HCT116 (cell line): ENCODE results near the gene UAP1L1. TPM values are rescaled to one million over a fixed set of nuclear protein-coding genes. Genes with fewer than 3 reads are reported as not detected.
A peak's percentile ranks its signal among the peaks of the same experiment; 100 is the strongest.

Source experiments
- ATAC-seq: fragments of 200-7000 bp; cut with Tn5 transposase; 2 replicates; pipeline ENCODE4 v1.9.1; 2020; ENCODE audit warnings: mild to moderate bottlenecking, moderate library complexity
- BruUV-seq: library from RNA; stranded (reverse); fragments of 400-500 nt; replicated peaks from 2 replicates; lab custom pipeline; 2021; lab: Mats Ljungman, UMichigan
- CTCF ChIA-PET: fragments of 300-600 bp; sonication (Branson Sonifier 250); formaldehyde crosslinking; loops from one replicate; lab custom pipeline; 2021; ENCODE audit warnings: antibody characterized with exemption; lab: Charles Lee
- POLR2A ChIA-PET: fragments of 300-600, 350-600 bp; sonication (Branson Sonifier 250); formaldehyde crosslinking; loops from one replicate; lab custom pipeline; 2021; ENCODE audit warnings: antibody characterized with exemption; lab: Charles Lee
- RAD21 ChIA-PET, 2 experiments: fragments of 300-600 bp; sonication (Branson Sonifier 250); formaldehyde crosslinking; loops; one replicate each; lab custom pipeline; 2023; ENCODE audit warnings: low total read pairs in 2 of 2; ENCODE audit not compliant: uncharacterized antibody in 2 of 2, unreplicated experiment in 2 of 2, low non-redundant PET in 1 of 2; lab: Charles Lee
- DNase-seq: peaks from one replicate; pipeline ENCODE4 v3.0.0-alpha.2; 2010; ENCODE audit warnings: low read depth, low spot score
- H2AFZ ChIP-seq: fragments of 200-600 bp; shearing (Covaris generic), sonication (generic); 2 replicates; pipeline ENCODE4 v1.6.1; 2017; ENCODE audit warnings: low read depth, mixed run types, mixed read lengths, antibody characterized with exemption, low read length; ENCODE audit not compliant: poor library complexity, severe bottlenecking
- H3K27ac ChIP-seq: 2 replicates; pipeline ENCODE4 v1.5.1; 2012; ENCODE audit warnings: low read depth, low read length
- H3K27me3 ChIP-seq: fragments of 200-600 bp; sonication (generic); 2 replicates; pipeline ENCODE4 v1.6.1; 2016; ENCODE audit warnings: mixed run types, low read length, mixed read lengths; ENCODE audit not compliant: insufficient read depth
- H3K36me3 ChIP-seq, 2 experiments: fragments of 200-500 bp in 1 of 2; fragments of 200-600 bp in 1 of 2; sonication (Bioruptor generic) in 1 of 2; sonication (generic) in 1 of 2; 2 replicates each; pipeline versions ENCODE4 v1.5.1 to v1.6.1; 2014 to 2016; ENCODE audit warnings: low read length in 2 of 2, inconsistent platforms in 1 of 2, mixed read lengths in 1 of 2, mixed run types in 1 of 2; ENCODE audit not compliant: insufficient read depth in 2 of 2, control insufficient read depth in 1 of 2
- H3K4me1 ChIP-seq, 2 experiments: fragments of 200-600 bp in 1 of 2; sonication (generic) in 1 of 2; 2 replicates each; pipeline versions ENCODE4 v1.5.1 to v1.6.1; 2012 to 2017; ENCODE audit warnings: low read length in 2 of 2, inconsistent platforms in 1 of 2, mild to moderate bottlenecking in 1 of 2, mixed read lengths in 1 of 2, mixed run types in 1 of 2, moderate library complexity in 1 of 2; ENCODE audit not compliant: insufficient read depth in 2 of 2, control insufficient read depth in 1 of 2
- H3K4me2 ChIP-seq: fragments of 200-600 bp; sonication (generic); 2 replicates; pipeline ENCODE4 v1.6.1; 2017; ENCODE audit warnings: mixed run types, low read length, mixed read lengths
- H3K4me3 ChIP-seq, 2 experiments: fragments of 200-600 bp in 1 of 2; sonication (generic) in 1 of 2; replicated peaks in 1 of 2; 2 replicates each; pipeline ENCODE4 v1.5.1; 2011 to 2016; ENCODE audit warnings: low read length in 2 of 2, control low read depth in 1 of 2, low read depth in 1 of 2, mild to moderate bottlenecking in 1 of 2, mixed read lengths in 1 of 2, mixed run types in 1 of 2
- H3K79me2 ChIP-seq: fragments of 200-600 bp; sonication (generic); 2 replicates; pipeline ENCODE4 v1.6.1; 2017; ENCODE audit warnings: mild to moderate bottlenecking, mixed run types, low read length, moderate library complexity, mixed read lengths; ENCODE audit not compliant: insufficient read depth
- H3K9ac ChIP-seq: fragments of 200-600 bp; sonication (generic); 2 replicates; pipeline ENCODE4 v1.6.1; 2016; ENCODE audit warnings: low read length, mixed read lengths
- H3K9me2 ChIP-seq: fragments of 200-600 bp; sonication (generic), shearing (Covaris generic); 2 replicates; pipeline ENCODE4 v1.6.1; 2017; ENCODE audit warnings: mixed run types, mild to moderate bottlenecking, moderate library complexity; ENCODE audit not compliant: insufficient read depth
- H3K9me3 ChIP-seq, 2 experiments: fragments of 200-500 bp in 1 of 2; fragments of 200-600 bp in 1 of 2; sonication (Bioruptor generic) in 1 of 2; sonication (generic) in 1 of 2; 2 replicates each; pipeline ENCODE4 v1.6.1; 2014 to 2017; ENCODE audit warnings: low read length in 2 of 2, mixed read lengths in 2 of 2, inconsistent platforms in 1 of 2, low read depth in 1 of 2, mild to moderate bottlenecking in 1 of 2, mixed run types in 1 of 2, moderate library complexity in 1 of 2; ENCODE audit not compliant: control insufficient read depth in 1 of 2, insufficient read depth in 1 of 2
- H4K20me1 ChIP-seq: fragments of 200-600 bp; sonication (generic), shearing (Covaris generic); 2 replicates; pipeline ENCODE4 v1.6.1; 2017; ENCODE audit warnings: mixed run types, mild to moderate bottlenecking, moderate library complexity; ENCODE audit not compliant: insufficient read depth
- ATF3 ChIP-seq: IDR thresholded peaks from 2 replicates; pipeline ENCODE4 v1.6.1; 2012
- CTCF ChIP-seq, 3 experiments: fragments of 200-600 bp in 1 of 3; sonication (generic) in 1 of 3; IDR thresholded peaks in 2 of 3; conservative IDR thresholded peaks in 1 of 3; 2 replicates each; pipeline ENCODE4 v1.5.1; 2012 to 2017; ENCODE audit warnings: low read depth in 2 of 3, low read length in 2 of 3, antibody characterized with exemption in 1 of 3, borderline replicate concordance in 1 of 3, control low read depth in 1 of 3, mild to moderate bottlenecking in 1 of 3, mixed read lengths in 1 of 3, mixed run types in 1 of 3, moderate library complexity in 1 of 3; ENCODE audit not compliant: insufficient read depth in 1 of 3
- POLR2AphosphoS5 ChIP-seq: IDR thresholded peaks from 2 replicates; pipeline ENCODE4 v1.6.1; 2011; ENCODE audit warnings: mild to moderate bottlenecking, low read depth, low read length, moderate library complexity
- SIN3A ChIP-seq: IDR thresholded peaks from 2 replicates; pipeline ENCODE4 v1.6.1; 2012; ENCODE audit warnings: low read depth
- SP1 ChIP-seq: IDR thresholded peaks from 2 replicates; pipeline ENCODE4 v1.6.1; 2012; ENCODE audit warnings: low read depth
- YY1 ChIP-seq: IDR thresholded peaks from 2 replicates; pipeline ENCODE4 v1.6.1; 2011; ENCODE audit warnings: low read length, low read depth, moderate library complexity, mild to moderate bottlenecking; ENCODE audit not compliant: insufficient replicate concordance; ENCODE audit errors: extremely low read depth
- intact Hi-C: fragments of 100-400 bp; cut with micrococcal nuclease; formaldehyde crosslinking; loops from 2 replicates; pipeline ENCODE4 v1.10.0; 2022
- total RNA-seq: library from RNA; stranded (reverse); gene quantifications from one replicate; pipeline ENCODE4 v1.2.1, GENCODE V29; 2021; ENCODE audit not compliant: unreplicated experiment

The UAP1L1 gene
- total RNA-seq, 1 experiment from 2014 or later: 11.0 TPM

DNA sequence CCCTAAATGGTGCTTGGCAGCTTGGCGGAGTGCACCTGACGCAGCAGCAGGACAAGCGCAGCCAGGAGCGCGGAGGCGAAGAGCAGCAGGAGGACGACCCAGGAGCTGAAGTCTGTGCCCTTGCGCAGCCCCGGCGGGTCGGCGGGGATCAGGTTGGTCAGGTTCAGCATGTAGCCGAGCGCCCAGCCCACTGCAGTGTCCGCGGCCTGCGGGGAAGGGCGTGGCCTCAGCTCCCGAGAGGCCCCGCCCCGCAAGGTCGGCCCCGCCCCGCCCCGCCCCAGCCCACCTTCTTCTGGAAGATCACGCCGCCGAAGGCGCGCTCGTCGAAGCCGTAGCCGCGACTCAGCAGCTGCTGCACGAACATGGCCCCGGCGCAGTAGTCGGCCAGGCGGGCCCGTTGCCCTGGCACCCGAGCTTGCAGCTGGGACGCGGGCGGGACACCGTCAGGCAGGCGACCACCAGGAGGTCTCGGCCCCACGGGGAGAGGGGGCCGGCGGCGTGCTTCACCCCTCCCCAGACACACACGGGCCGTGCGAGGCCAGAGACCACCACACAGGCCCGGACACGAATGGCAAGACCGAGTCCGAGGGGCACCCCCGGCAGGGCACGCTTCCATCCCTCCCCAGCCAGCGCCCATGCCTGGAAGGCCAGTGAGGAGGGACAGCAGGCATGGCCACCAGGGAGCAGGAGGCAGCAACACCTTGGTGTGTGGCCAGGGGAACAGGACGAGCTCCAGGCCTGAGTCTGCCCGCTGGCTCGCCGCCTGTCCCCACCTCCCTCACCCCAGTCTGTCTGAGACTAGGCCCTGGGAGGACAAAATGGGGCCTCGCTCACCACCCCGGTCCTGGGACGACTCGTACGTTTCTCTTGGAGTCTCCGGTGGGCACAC, 28.4 kb upstream of the UAP1L1 start:
- no TSS peak for BruUV-seq
- intact Hi-C loops: loop anchor here (5.0 kb wide), 1 partner anchor 178 kb away; the partner anchor contains the start of genes CYSRT1 and RNF224
- no peak for TF ChIP-seq SP1
- no peak for TF ChIP-seq YY1
- TF ChIP-seq, all 23 proteins: peak for 0
- Histone ChIP-seq H3K4me1 (peaks cover 17 to 33% of the 10 kb centered on the region in 2 experiments), H3K4me3 (no peak overlapping the region), H3K27me3 (no peaks in the 10 kb centered on the region), H3K36me3 (no peaks in the 10 kb centered on the region), H3K4me2 (no peak overlapping the region), H3K27ac (no peak overlapping the region), H3K9me2 (no peaks in the 10 kb centered on the region), H3K79me2 (peaks cover 16% of the 10 kb centered on the region; the same call in 1 of the 2 replicates), H3K9me3 (no peaks in the 10 kb centered on the region), H3K9ac (no peak overlapping the region), H2AFZ (no peak overlapping the region), H4K20me1 (no peaks in the 10 kb centered on the region)
- ChIA-PET CTCF (interaction anchor here (0.6 to 1.8 kb wide), 5 partner anchors 14 to 188 kb away, joined by 3 to 10 read pairs (median 5); no protein-coding TSS in a partner anchor), RAD21 (interaction anchor here in 1 of 2 experiments (0.7 kb wide), 1 partner anchor 18 kb away, joined by 4 read pairs; no protein-coding TSS in a partner anchor), POLR2A (no interaction called here)
- ATAC-seq: no peak
- DNase-seq: no peak

GRCh38 chr9:137049544-137050449, 27.5 kb upstream of the UAP1L1 start:
- no peaks in the 10 kb centered on the region for H4K20me1 ChIP-seq
- ATAC-seq: peak; percentile 33
- H3K9me3 ChIP-seq: no peaks in the 10 kb centered on the region
- H3K36me3 ChIP-seq: no peaks in the 10 kb centered on the region
- ChIA-PET POLR2A (no interaction called here), CTCF (interaction anchor here (0.6 to 1.8 kb wide), 5 partner anchors 15 to 187 kb away, joined by 3 to 10 read pairs (median 5); no protein-coding TSS in a partner anchor), RAD21 (no interaction called here)
- no peak for TF ChIP-seq SIN3A
- TF ChIP-seq CTCF (IDR thresholded peaks at IDR 0.05 in 2 of 3, conservative IDR thresholded peaks at IDR 0.05 in 1 of 3; ENCODE audit: borderline replicate concordance in 1 of 3, insufficient read depth in 1 of 3, low read depth in 2 of 3, low read length in 2 of 3): peak in 2 of 3 experiments; percentile 58 to 63; a peak in 4 of 6 replicates
- no peak for TF ChIP-seq POLR2AphosphoS5
- TF ChIP-seq ATF3: no peak
- TF ChIP-seq YY1: no peak
- no peak overlapping the region for H2AFZ ChIP-seq
- no peak overlapping the region for H3K9ac ChIP-seq
- H3K9me2 ChIP-seq: no peaks in the 10 kb centered on the region
- no peak for DNase-seq
- BruUV-seq: no TSS peak
- H3K4me1 ChIP-seq: peaks cover 11 to 32% of the 10 kb centered on the region in 2 experiments
- H3K27ac ChIP-seq: no peak overlapping the region
- intact Hi-C loops: loop anchor here (1.0 to 5.0 kb wide), 2 partner anchors 15 to 178 kb away; partner anchors contain the start of genes CYSRT1 and RNF224
- H3K4me3 ChIP-seq: no peak overlapping the region
- no peaks in the 10 kb centered on the region for H3K27me3 ChIP-seq
- peaks cover 7% of the 10 kb centered on the region; the same call in 1 of the 2 replicates for H3K79me2 ChIP-seq
- no peak overlapping the region for H3K4me2 ChIP-seq
